Measurements from ENCODE around the gene BTG1.

- TF ChIP-seq CTCF (IDR thresholded peaks at IDR 0.05) (no peak), POLR2AphosphoS5 (IDR thresholded peaks at IDR 0.05) (no peak)
Observed at GRCh38 chr12:92183575-92183974, 37.9 kb upstream of the BTG1 start.

All from transverse colon (tissue), 4 donors.